Putamen (tissue), 1 donor: Measurements from ENCODE around the gene MAML3.

Source experiments
- DNase-seq: peaks from one replicate; pipeline ENCODE4 v3.0.0-alpha.2; 2016; ENCODE audit warnings: low spot score

Gene MAML3

DNA sequence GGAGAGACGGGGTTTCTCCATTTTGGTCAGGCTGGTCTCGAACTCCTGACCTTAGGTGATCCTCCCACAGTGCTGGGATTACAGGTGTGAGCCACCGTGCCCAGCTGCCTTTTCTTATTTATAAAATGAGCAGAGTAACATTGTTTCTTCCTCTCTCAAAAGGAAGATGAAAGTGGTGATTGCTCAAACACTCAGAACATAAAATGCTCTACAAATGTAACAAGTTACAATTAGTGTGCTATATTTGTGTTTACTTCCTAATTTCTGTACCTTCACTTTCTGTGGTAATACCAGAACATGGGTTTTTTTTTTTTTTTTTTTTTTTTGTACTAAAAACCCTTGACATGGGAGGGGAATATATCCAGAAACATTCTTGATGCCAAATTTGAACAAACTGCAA, 290.5 kb downstream of the MAML3 start:
- DNase-seq = no peak

DNA sequence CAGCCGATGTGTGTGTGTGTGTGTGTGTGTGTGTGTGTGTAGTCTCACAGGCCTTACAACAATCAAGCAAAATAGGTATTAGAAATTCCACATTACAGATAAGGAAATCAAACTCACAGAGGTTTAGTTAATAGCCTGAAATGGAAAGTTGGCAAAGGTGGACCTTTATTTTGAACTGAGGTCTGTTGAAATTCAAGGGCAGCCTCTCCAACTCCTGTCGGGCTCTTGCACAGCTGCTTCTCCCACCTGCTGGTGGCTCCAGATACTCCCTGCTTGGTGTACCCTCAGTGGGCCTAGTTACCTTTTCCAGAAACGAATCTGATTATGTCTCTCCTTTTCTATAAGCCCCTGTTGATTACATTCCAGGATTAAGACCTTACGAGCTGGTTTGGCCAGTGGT, 292.5 kb downstream of the MAML3 start:
- DNase-seq = no peak

DNA sequence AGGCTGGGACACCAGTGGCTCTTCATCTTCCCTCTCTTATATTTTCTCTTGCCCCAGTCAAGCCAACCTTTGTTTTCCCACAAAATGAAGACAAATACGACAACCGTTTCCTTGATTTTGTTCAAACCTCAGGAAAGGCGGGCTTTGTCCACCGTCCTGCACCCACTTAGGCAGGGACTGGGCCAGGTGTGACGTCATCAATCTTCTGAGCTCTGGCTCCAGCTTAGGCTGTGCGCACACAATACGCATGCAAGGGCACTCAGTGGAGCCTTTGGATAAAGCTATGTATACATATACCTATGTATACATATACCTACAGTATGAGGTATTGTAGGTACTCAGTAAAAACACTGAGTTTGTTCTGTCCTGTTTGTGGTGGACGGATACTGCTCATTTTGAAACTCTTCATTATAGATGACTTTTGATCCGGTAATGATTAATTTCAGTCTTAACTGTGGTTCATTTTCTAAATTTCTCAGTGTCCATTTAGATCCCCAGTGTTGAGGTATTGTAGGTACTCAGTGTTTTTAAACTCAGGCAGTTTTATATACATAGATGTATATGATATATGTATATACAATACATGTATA, 293.5 kb downstream of the MAML3 start:
- DNase-seq = no peak

DNA sequence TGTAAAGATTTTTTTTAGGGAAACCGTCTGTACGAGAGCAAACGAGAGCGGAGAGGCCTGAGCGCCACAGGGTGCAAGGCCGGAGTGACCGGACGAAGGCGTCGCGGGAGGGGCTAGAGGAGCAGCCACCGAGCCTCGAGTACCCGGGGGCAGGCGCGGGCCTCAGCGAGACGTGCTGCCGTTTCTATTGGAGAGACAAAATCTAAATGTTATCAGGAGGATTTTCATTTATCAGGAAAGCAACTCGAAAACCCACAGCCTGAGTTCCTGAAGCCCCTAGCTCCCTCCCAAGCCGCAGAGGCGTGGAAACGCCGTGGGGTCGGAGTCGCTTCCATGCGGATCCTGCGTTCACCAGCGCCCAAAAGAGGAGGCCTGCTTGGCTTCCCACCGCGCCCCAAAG, 294.1 kb downstream of the MAML3 start:
- no peak for DNase-seq

DNA sequence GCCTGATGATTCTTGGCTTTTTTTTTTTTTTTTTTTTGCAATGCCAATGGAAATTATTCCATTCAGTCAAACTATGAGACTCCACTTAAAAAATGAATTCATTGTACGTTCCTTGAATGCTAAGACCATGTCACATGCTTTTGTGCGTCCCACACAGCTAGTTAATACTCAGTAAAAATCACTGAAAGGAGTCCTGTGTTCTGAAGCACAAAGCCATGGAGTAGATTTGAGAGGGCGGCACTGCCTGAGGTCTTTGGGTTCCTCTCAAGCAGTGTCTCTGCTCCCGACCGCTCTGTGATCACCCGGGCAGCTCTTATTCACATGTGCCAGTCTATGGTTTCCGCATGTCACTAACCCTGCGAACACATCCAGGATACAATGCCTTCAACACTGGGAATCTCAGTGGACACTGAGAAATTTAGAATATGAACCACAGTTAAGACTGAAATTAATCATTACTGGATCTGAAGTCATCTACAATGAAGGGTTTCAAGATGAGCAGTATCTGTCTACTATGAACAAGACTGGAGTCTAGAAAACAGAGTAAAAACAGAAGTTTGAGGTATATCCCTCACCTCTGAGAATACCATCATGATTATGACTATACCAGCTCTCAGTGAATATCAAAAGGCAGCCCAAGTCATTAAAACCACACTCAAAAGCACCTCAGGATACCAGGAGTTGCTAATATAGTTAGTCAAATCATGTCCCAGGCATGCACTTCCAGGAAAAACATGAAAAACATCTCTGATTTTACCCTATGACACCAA, 295.4 kb downstream of the MAML3 start:
- DNase-seq = peak; percentile 24

DNA sequence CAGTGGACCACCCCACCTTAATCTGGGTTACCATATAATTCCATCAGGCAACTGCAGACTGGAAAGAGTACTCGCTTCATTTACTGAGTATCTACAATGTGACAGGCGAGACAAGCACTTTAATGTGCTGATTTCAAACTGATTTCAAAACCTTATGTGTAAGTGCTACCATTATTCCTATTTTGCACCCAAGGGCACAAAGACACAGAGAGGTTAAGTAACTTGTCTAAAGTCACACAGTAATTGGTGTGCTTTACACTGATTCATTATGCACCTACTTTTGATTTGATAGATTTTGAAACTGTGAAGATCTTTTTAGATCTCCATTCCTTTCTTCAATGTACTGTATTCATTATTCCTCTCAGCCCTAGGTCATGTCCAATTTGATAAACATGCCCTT, 296.0 kb downstream of the MAML3 start:
- DNase-seq = no peak

DNA sequence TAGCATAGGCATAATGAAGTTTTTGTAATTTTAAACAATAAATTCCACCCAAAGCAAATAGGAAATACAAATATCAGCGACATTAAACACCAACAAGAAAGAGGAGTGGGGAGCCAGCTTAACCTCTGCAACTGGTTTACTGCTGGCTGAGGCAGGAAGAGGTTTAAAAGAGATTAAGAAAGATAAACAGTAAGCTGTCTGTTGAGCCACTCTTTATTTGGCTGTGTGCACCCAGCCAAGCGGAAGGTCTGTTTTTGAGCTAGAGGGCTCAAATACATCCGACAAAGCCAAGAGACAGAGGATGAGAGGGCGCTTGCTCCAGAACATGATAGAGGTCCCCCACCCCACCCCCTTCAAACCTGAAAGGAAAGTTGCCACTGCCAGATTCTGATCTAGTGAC, 297.0 kb downstream of the MAML3 start:
- DNase-seq = no peak

DNA sequence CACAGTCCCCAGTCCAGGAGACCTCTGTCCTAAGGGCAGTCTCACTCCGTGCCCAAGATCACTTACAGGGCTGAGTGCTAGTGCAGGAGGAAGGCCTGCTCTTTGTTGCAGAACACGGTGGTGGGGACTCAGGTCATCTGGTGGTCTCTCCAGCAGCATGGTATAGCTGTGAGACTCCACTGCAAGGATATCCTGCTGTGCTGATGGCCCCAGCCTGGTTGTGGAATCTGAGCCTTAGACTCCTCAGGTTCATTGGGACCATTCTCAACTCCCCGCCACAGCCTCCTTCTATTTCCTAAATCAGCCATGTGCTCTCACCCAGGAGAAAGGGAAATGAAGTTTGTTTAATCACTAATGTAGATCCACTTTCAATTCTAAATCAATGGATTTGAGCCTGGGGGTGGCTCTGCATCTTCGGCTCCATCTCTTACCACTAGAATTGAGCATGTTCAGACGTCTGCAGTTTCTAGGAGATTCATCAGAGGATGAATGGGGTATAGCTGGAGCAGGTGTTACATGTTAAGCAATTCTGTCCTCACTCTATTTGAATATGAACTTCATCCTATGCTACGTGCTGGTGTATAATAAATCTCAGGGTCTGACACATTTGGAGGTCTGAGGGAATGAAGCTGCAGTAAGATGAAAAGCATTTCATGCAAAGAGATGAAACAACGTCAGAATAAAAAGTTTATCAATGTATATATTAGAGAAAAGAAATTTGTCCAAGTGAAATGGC, 299.1 kb downstream of the MAML3 start:
- no peak for DNase-seq

DNA sequence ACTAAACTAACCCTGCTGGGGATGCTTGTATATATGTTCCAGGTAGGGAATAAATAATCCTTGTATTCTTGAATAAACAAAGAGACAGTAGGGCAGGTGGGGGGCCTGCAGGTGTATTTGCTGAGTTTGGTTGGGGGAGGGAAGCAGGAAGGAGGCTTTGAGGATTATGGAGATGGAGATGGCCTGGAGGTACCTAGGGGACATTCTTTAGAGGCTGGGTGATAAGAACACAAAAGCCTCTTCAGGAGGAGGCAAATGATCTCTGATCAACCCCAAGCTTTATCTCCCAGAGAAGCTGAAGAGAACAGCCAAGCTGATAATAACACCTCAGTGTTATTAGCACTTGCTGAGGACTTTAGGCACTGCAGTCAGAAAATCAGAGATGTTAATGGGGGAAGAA, 300.7 kb downstream of the MAML3 start:
- no peak for DNase-seq

DNA sequence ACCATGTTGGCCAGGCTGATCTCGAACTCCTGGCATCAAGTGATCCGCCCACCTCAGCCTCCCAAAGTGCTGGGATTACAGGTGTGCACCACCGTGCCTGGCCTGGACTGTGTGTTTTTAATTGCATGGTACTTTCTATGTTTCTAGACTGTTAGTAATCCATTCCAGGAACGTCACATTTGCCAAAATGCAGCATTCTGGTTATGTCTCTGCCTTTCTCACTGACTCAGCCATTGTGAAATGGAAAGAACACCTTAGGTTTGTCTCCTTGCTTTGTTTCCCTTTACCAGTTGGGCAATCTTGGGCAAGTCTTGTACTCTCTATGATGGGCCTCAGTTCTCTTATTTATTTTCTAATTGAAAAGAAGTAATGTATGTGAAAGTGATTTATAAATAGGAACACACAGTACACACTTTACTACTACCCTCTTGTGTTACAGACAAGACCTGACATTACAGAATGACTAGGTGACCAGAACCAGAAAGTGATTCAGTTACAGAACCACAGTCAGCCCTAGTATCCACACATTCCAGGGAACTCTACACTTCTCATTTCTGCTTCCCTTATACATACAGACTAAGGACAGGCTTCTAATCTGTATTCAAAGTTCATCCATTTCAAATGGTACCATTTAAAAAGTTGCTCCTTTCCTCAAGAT, 301.2 kb downstream of the MAML3 start:
- no peak for DNase-seq

DNA sequence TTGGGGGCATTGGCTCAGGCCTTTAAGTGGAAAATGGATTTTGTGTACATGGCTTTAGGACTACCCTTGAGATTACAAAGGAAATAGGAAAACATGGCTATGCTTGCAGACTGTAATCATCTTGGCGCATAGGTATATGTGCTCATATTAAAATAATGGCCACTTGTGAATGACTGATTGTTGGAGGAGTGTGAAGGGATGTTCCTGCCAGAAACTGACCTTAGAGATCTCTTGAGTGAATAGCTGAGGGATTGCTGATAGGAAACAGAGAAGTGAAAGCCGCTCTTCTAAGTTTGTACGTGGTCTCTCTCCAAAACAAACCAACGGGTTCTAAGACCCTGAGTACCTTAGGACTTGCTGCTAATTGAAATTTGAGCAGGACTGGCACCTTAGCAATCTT, 302.3 kb downstream of the MAML3 start:
- DNase-seq = no peak

DNA sequence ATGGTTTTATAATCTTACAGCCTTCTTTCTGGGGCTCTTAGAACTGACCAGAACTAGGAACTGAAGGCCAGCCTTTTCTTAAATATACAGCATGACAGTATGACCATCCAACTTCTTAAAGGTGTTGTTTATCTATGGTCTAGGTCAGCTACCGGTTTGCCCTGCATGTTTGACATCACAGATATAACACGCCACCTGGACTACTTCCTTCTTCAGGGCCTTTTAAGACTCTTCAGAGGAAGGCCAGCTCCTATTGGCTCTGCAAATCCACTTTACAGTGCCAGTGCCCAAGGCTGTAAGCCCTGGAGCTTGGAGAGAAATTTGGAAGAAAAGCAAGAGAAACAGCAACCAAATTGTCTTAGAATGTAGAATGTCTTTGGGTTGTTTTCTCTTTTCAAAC, 302.9 kb downstream of the MAML3 start:
- no peak for DNase-seq

DNA sequence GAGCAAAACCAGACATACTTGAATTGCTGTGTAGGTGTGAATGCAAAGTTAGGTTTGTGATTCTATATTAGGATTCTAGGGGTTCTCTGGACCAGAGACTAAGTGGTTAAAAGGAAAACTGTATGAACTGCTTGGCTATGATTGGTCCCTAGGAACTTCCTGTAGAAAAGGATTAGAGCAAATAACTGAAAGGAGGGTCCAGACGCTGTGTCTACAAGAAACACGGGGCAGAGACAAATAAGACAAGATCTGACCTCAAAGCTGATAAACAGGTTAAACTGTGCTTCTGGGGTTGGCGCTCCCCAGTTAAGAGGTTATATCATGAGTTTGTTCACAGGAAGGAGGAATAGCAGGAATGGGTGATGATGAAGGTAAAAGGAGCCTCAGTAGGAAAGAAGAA, 304.8 kb downstream of the MAML3 start:
- DNase-seq = no peak

DNA sequence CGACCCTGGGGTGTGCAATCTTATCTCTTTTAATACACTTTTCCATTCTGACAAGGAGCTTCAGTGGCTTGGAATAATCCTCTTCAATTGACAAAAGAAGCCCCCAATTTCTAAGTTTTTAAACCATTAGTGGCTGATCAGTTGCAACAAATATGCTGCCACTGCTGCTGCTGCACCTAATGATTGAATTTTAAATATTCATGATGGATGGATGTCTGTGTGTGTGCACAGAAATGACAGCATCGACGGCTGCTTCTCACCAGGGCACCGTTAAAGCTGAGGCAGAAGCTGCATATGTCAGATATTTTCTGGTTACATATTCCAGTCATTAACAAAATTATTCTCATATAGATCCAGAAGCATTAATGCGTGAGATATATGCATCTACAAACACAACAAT, 306.0 kb downstream of the MAML3 start:
- no peak for DNase-seq

DNA sequence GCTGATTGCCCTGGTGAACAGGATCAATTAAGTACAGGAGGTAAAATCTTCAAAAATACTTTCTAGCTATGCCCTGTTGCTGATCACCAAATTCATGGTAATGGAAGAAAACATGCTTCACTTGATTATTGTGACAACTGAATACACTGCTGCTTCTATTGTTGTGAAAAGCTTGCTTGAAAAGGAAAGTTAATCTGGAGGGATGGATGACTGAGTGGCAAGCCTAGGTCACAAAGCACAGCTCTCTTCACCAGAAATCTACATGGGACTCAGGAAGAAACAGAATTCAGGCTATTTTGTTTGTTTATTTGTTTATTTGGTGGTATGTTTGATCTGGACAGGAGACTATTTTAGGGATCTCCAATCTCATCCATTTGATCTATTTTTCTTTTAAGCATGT, 306.4 kb downstream of the MAML3 start:
- DNase-seq = no peak

DNA sequence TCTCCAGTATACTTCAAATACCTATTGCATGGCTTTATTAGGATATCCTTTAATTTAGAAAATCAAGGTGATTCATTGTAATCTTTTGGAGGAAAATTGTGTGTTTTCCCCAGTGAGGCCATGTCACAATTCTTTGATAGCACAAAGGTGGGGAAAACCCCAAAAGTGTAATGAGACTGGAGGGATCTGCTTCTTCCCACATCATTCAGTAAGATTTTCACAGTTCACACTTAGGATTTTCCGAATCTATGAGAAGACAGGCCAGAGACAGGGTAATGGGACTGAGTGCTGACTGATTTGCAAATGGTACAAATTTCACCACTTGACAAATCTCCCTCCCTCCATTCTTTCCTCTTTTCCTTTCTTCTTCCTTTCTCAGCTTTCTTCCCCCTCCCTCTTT, 307.2 kb downstream of the MAML3 start:
- DNase-seq = no peak

DNA sequence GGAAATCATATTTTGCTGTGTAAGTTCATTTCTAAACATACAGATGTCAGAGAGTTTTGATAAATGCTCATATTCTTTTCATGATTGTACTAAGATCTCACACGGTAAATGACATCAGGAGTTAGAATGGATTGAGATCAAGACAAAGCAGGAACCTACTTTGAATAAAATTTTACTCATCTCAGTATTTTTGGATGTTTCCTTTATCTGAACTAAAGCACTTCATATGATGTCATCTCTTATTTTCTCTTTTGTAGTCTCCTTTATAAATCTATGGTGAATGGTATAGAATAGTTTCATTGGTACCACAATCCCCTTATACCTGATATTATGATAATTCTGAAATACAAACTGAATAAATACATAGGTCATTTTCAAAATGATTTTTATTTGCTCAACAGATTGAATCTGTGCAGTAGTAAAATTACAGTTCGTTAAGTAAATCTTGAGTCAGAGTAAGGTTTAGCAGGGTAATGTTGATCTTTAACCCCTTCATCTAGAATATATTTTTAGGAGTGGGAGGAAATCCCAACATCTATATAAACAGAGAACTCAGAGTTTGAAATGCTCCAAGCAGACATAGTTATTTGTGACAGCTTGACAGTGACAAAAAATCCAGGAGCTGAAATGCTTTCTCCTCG, 308.4 kb downstream of the MAML3 start:
- DNase-seq = no peak

DNA sequence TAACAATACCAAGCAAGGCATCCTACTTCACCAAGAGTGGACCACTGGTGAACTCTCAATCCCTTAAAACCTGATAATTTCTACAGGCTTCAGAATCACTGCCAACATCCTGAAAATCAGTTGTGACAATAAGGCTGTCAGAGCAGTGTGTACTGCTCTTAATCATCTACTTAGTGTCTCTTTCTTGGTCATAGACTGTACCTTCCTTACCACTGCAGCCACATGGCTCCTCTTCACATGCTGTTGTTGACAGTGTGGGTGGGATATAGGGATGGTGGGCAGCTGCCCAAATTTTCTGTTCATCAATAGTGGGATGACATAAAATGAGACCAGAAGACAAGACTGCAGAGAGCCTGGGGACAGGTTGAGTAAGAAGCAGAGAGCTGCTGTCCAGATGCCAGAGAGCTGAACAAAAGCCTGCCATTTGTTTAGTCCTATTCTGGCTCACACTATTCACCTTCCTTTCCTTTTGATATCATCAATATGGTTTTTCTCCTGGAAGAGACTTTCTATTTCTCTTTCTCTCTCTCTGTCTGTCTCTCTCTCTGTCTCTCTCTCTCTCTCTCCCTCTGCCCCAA, 309.4 kb downstream of the MAML3 start:
- no peak for DNase-seq

DNA sequence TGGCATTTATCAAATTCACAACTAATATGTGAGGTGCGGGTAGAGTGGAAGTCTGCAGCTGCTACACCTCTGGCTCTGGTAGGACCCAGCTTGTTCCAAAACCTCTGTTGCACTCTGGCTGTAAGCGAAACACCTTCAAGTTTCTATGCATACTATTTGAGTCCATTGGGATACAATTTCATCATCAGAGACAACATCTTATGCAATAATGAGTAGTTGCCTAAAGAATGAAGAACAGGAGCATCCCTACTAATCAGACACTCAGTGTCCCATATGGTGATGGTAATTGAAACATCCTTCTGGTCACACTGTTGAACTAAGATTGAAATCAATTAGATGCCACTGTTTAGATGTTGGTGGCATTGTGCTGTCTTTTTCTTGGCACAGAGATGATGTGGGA, 309.9 kb downstream of the MAML3 start:
- no peak for DNase-seq

DNA sequence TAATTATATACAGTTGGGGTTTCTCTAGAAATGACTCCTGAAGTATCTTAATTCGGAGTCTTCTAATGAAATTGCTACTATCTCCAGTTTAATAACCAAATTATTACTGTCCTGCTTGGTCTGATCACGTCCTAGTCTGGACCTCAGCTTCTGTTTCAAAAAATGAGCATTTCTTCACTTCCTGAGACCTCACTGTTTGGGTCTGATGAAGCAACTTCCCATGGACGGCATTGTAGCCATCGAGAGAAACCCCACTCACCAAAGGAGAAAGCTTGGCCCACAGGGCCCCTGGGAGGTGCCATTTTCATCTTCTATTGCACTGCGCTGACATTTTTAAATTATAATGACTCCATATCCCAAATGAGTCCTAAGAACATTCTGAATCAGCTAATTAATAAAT, 310.3 kb downstream of the MAML3 start:
- no peak for DNase-seq

DNA sequence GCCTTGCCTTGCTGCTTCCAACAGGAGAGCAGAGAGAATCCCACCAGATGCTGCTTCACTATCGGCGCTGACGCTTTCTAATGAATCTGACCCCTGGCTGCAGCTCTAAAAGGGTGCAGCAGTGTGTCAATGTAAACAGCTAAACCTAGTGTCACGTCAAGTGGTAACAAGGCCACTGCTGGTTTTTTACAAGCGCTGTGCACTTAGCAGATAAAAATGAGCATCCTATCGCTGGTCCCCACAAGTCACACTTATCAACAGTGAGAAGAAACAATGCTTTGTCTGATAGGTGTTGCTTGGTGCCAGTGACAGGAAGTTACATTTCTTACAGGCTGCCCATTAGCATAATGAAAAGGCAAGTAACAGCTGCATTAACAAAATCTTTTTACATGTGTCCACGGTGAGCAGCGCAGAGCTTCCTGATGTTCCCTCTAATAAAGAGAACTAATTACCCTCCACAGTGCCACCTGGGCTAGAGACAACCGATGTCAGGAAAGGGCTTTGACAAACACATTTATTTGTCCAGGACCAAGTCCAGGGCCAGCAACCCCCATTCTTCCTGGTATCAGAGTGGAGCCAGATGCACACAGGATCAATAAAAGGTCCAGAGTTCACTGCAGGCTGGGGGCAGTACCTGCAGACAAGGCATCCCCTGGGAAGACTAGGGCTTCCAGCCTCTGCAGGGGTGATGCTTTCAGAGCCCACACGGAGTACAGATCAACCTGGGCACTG, 312.4 kb downstream of the MAML3 start:
- no peak for DNase-seq
